Activated CD4-positive, alpha-beta T cell treated with anti-CD3 and anti-CD28 coated beads for 48 hours (primary cell): ENCODE results near the gene BRINP2.
"Not testable (repeated sequence)": the region's sequence is repeated elsewhere in the genome, so short reads cannot be mapped to it uniquely, and the experiment has no call there.

ENCODE experiments used
- DNase-seq: peaks from one replicate; pipeline ENCODE4 v3.0.0-alpha.2; 2020

Gene BRINP2

GRCh38 chr1:177275736-177276135 lies 105.0 kb downstream of the BRINP2 start:
- DNase-seq = no peak

- DNase-seq = no peak
Observed at GRCh38 chr1:177278626-177279390, 108.0 kb downstream of the BRINP2 start.

GRCh38 chr1:177281901-177282300 lies 111.1 kb downstream of the BRINP2 start:
- DNase-seq = no peak

GRCh38 chr1:177282976-177283375 lies 112.2 kb downstream of the BRINP2 start:
- DNase-seq = no peak

GRCh38 chr1:177283380-177283779 lies 112.6 kb downstream of the BRINP2 start:
- no peak for DNase-seq

GRCh38 chr1:177286396-177286795 lies 115.6 kb downstream of the BRINP2 start:
- no peak for DNase-seq

GRCh38 chr1:177287270-177287669 lies 116.5 kb downstream of the BRINP2 start:
- no peak for DNase-seq

GRCh38 chr1:177287994-177288393 lies 117.2 kb downstream of the BRINP2 start:
- no peak for DNase-seq

- no peak for DNase-seq
Observed at GRCh38 chr1:177289532-177289931, 118.8 kb downstream of the BRINP2 start.

GRCh38 chr1:177300431-177300830 lies 129.7 kb downstream of the BRINP2 start:
- DNase-seq = no peak

- DNase-seq = no peak
Observed at GRCh38 chr1:177301425-177302124, 130.8 kb downstream of the BRINP2 start.

GRCh38 chr1:177302357-177303044 lies 131.7 kb downstream of the BRINP2 start:
- no peak for DNase-seq

GRCh38 chr1:177305040-177306018 lies 134.6 kb downstream of the BRINP2 start:
- no peak for DNase-seq

GRCh38 chr1:177306019-177306415 lies 135.3 kb downstream of the BRINP2 start:
- no peak for DNase-seq

- no peak for DNase-seq
Observed at GRCh38 chr1:177306981-177307380, 136.2 kb downstream of the BRINP2 start.

GRCh38 chr1:177307771-177308170 lies 137.0 kb downstream of the BRINP2 start:
- DNase-seq = no peak

GRCh38 chr1:177309880-177310279 lies 139.1 kb downstream of the BRINP2 start:
- no peak for DNase-seq

GRCh38 chr1:177310326-177310725 lies 139.6 kb downstream of the BRINP2 start:
- no peak for DNase-seq

GRCh38 chr1:177311111-177311510 lies 140.4 kb downstream of the BRINP2 start:
- DNase-seq = no peak

- DNase-seq = no peak
Observed at GRCh38 chr1:177311586-177311985, 140.8 kb downstream of the BRINP2 start.

- no peak for DNase-seq
Observed at GRCh38 chr1:177315261-177315660, 144.5 kb downstream of the BRINP2 start.

- DNase-seq = no peak
Observed at GRCh38 chr1:177315761-177316160, 145.0 kb downstream of the BRINP2 start.

GRCh38 chr1:177321434-177321833 lies 150.7 kb downstream of the BRINP2 start:
- not testable (repeated sequence) for DNase-seq
